ENCODE results near the gene TRAPPC5. TPM values are rescaled to one million over a fixed set of nuclear protein-coding genes. Genes with fewer than 3 reads are reported as not detected.

The TRAPPC5 gene
- total RNA-seq, 2 experiments from 2014 or later = 41.3 to 43.4 TPM

- ATAC-seq (ENCODE audit: poor library complexity) (no peak), DNase-seq (peak in 1 of 14 experiments; percentile 30)
- H3K27me3 ChIP-seq (ENCODE audit: control insufficient read depth in 1 of 2, insufficient read depth in 2 of 2, low read length in 2 of 2) = peaks cover 0 to 8% of the 10 kb centered on the region in 2 experiments
- Mint-ChIP-seq H3K27ac (peak within 1 kb of the TSS; percentile 57), H3K9me3 (no peaks in the 10 kb centered on the region), H3K36me3 (ENCODE audit: low read depth) (no peaks in the 10 kb centered on the region), H3K27me3 (peaks cover 15% of the 10 kb centered on the region), H3K4me3 (no peak within 1 kb of the TSS), H3K4me1 (ENCODE audit: low read depth) (peaks cover 41% of the 10 kb centered on the region)
- TF ChIP-seq, protein P1, sequence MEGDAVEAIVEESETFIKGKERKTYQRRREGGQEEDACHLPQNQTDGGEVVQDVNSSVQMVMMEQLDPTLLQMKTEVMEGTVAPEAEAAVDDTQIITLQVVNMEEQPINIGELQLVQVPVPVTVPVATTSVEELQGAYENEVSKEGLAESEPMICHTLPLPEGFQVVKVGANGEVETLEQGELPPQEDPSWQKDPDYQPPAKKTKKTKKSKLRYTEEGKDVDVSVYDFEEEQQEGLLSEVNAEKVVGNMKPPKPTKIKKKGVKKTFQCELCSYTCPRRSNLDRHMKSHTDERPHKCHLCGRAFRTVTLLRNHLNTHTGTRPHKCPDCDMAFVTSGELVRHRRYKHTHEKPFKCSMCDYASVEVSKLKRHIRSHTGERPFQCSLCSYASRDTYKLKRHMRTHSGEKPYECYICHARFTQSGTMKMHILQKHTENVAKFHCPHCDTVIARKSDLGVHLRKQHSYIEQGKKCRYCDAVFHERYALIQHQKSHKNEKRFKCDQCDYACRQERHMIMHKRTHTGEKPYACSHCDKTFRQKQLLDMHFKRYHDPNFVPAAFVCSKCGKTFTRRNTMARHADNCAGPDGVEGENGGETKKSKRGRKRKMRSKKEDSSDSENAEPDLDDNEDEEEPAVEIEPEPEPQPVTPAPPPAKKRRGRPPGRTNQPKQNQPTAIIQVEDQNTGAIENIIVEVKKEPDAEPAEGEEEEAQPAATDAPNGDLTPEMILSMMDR (IDR thresholded peaks at IDR 0.05) = no peak
- no peaks in the 10 kb centered on the region for H3K36me3 ChIP-seq (ENCODE audit: insufficient read depth, low read length)
- no peak within 1 kb of the TSS for H3K4me3 ChIP-seq (ENCODE audit: low read length)
- no peak within 1 kb of the TSS for H3K27ac ChIP-seq (ENCODE audit: low read depth in 1 of 2, low read length in 2 of 2)
- POLR2A ChIA-PET = no interaction called here
- intact Hi-C loops (cut with DNase I, micrococcal nuclease) = no loop called here
- H3K9me3 ChIP-seq (ENCODE audit: control insufficient read depth in 1 of 2, insufficient read depth in 1 of 2, low read length in 2 of 2) = no peaks in the 10 kb centered on the region
- CTCF ChIA-PET = no interaction called here
- peaks cover 40% of the 10 kb centered on the region for H3K4me1 ChIP-seq (ENCODE audit: insufficient read depth, low read length)
Observed at GRCh38 chr19:7701654-7702457, 21.2 kb downstream of the TRAPPC5 start, which contains the start of gene FCER2. FCER2 (minus strand) TSS chr19:7702131; CDS start chr19:7699760, 2,371 bp downstream.

GRCh38 chr19:7703332-7703731 is 22.7 kb downstream of the TRAPPC5 start:
- CTCF ChIA-PET = interaction anchor here (1.6 kb wide), 1 partner anchor 135 kb away, joined by 6 read pairs; no protein-coding TSS in a partner anchor
- intact Hi-C loops (cut with DNase I, micrococcal nuclease) = no loop called here
- peak overlapping the region; percentile 97 for H3K27ac Mint-ChIP-seq
- peaks cover 45% of the 10 kb centered on the region for H3K4me1 Mint-ChIP-seq (ENCODE audit: low read depth)
- Histone ChIP-seq H3K4me1 (ENCODE audit: insufficient read depth, low read length) (peaks cover 53% of the 10 kb centered on the region), H3K4me3 (ENCODE audit: low read length) (no peak overlapping the region), H3K36me3 (ENCODE audit: insufficient read depth, low read length) (no peaks in the 10 kb centered on the region), H3K9me3 (ENCODE audit: control insufficient read depth in 1 of 2, insufficient read depth in 1 of 2, low read length in 2 of 2) (no peaks in the 10 kb centered on the region), H3K27me3 (ENCODE audit: control insufficient read depth in 1 of 2, insufficient read depth in 2 of 2, low read length in 2 of 2) (peaks cover 0 to 8% of the 10 kb centered on the region in 2 experiments), H3K27ac (ENCODE audit: low read depth in 1 of 2, low read length in 2 of 2) (no peak overlapping the region)
- ATAC-seq (ENCODE audit: poor library complexity) (no peak), DNase-seq (no peak)
- TF ChIP-seq, protein P1 (IDR thresholded peaks at IDR 0.05) = no peak
- POLR2A ChIA-PET = interaction anchor here (1.4 kb wide), 1 partner anchor 22 kb away, joined by 4 read pairs; the partner anchor contains the start of gene TRAPPC5
- H3K9me3 Mint-ChIP-seq = no peaks in the 10 kb centered on the region
- H3K27me3 Mint-ChIP-seq = peaks cover 10% of the 10 kb centered on the region
- no peak overlapping the region for H3K4me3 Mint-ChIP-seq
- H3K36me3 Mint-ChIP-seq (ENCODE audit: low read depth) = no peaks in the 10 kb centered on the region

- CTCF ChIA-PET = interaction anchor here (1.3 to 1.6 kb wide), 2 partner anchors 24 to 136 kb away, joined by 6 to 7 read pairs; partner anchors contain the start of gene TRAPPC5
- H3K27ac Mint-ChIP-seq = peak overlapping the region; percentile 97
- peaks cover 43% of the 10 kb centered on the region for H3K4me1 Mint-ChIP-seq (ENCODE audit: low read depth)
- DNase-seq (no peak), ATAC-seq (ENCODE audit: poor library complexity) (no peak)
- Histone ChIP-seq H3K9me3 (ENCODE audit: control insufficient read depth in 1 of 2, insufficient read depth in 1 of 2, low read length in 2 of 2) (no peaks in the 10 kb centered on the region), H3K4me3 (ENCODE audit: low read length) (no peak overlapping the region), H3K36me3 (ENCODE audit: insufficient read depth, low read length) (no peaks in the 10 kb centered on the region), H3K4me1 (ENCODE audit: insufficient read depth, low read length) (peaks cover 52% of the 10 kb centered on the region), H3K27me3 (ENCODE audit: control insufficient read depth in 1 of 2, insufficient read depth in 2 of 2, low read length in 2 of 2) (no peaks in the 10 kb centered on the region), H3K27ac (ENCODE audit: low read depth in 1 of 2, low read length in 2 of 2) (no peak overlapping the region)
- no peaks in the 10 kb centered on the region for H3K36me3 Mint-ChIP-seq (ENCODE audit: low read depth)
- TF ChIP-seq, protein P1 (IDR thresholded peaks at IDR 0.05) = no peak
- H3K27me3 Mint-ChIP-seq = peaks cover 4% of the 10 kb centered on the region
- intact Hi-C loops (cut with DNase I, micrococcal nuclease) = loop anchor here in 1 of 2 experiments (2.0 kb wide), 1 partner anchor 14 kb away; no protein-coding TSS in a partner anchor
- no peaks in the 10 kb centered on the region for H3K9me3 Mint-ChIP-seq
- no peak overlapping the region for H3K4me3 Mint-ChIP-seq
- POLR2A ChIA-PET = interaction anchor here (1.1 to 3.1 kb wide), 3 partner anchors 15 to 24 kb away, joined by 3 to 29 read pairs (median 4); partner anchors contain the start of gene TRAPPC5
Observed at GRCh38 chr19:7704280-7705060, 23.8 kb downstream of the TRAPPC5 start.
